H1 (cell line): ENCODE measurements around the gene CAMK2G. TPM values are rescaled to one million over a fixed set of nuclear protein-coding genes. Genes with fewer than 3 reads are reported as not detected.

Experiments used
- CTCF ChIA-PET: fragments of 300-600 bp; sonication (Branson Sonifier 250); formaldehyde crosslinking; loops from one replicate; lab custom pipeline; 2021; ENCODE audit not compliant: partially characterized antibody; lab: Charles Lee
- POLR2A ChIA-PET: fragments of 300-600 bp; sonication (Branson Sonifier 250); formaldehyde crosslinking; loops from one replicate; lab custom pipeline; 2021; ENCODE audit warnings: inconsistent platforms; ENCODE audit not compliant: partially characterized antibody; lab: Charles Lee
- DNase-seq, 2 experiments: peaks; one replicate each; pipeline versions ENCODE4 v3.0.0 to v3.0.0-alpha.2; 2010 to 2022; ENCODE audit warnings: low spot score in 2 of 2, low read depth in 1 of 2, mixed read lengths in 1 of 2
- FAIRE-seq: peaks from 2 replicates; lab custom pipeline; 2011; peaks lifted over from hg19 to GRCh38; lab: Jason Lieb, UNC
- H2AFZ ChIP-seq: 2 replicates; pipeline ENCODE4 v1.8.1; 2012; ENCODE audit warnings: low read length, inconsistent platforms
- H2AK5ac ChIP-seq: 2 replicates; pipeline ENCODE4 v1.6.1; 2013; ENCODE audit warnings: low read depth, low read length
- H2BK120ac ChIP-seq: replicated peaks from 2 replicates; pipeline ENCODE3; 2013; ENCODE audit warnings: low read depth, low read length, inconsistent platforms
- H2BK12ac ChIP-seq: 2 replicates; pipeline ENCODE4 v1.6.1; 2013; ENCODE audit warnings: low read depth, low read length
- H2BK15ac ChIP-seq: 2 replicates; pipeline ENCODE4 v1.6.1; 2013; ENCODE audit warnings: low read length
- H2BK20ac ChIP-seq: 2 replicates; pipeline ENCODE4 v1.6.1; 2013; ENCODE audit warnings: low read length
- H2BK5ac ChIP-seq: 2 replicates; pipeline ENCODE4 v1.6.1; 2013; ENCODE audit warnings: low read depth, low read length
- H3K14ac ChIP-seq: 2 replicates; pipeline ENCODE4 v1.6.1; 2013; ENCODE audit warnings: inconsistent platforms; ENCODE audit not compliant: insufficient read length
- H3K18ac ChIP-seq: 2 replicates; pipeline ENCODE4 v1.6.1; 2013; ENCODE audit warnings: low read length; ENCODE audit errors: extremely low read depth
- H3K23ac ChIP-seq: 2 replicates; pipeline ENCODE4 v1.6.1; 2013; ENCODE audit warnings: inconsistent platforms; ENCODE audit not compliant: insufficient read length
- H3K23me2 ChIP-seq: 2 replicates; pipeline ENCODE4 v1.6.1; 2013; ENCODE audit warnings: low read depth, low read length
- H3K27ac ChIP-seq: 2 replicates; pipeline ENCODE4 v1.6.1; 2011; ENCODE audit warnings: low read depth, low read length, inconsistent platforms
- H3K27me3 ChIP-seq, 4 experiments: replicated peaks in 1 of 4; 1 replicate in 1 of 4; 2 replicates in 3 of 4; pipeline versions ENCODE4 v1.6.1 to v1.8.1; 2011 to 2013; ENCODE audit warnings: low read length in 3 of 4, mild to moderate bottlenecking in 3 of 4, inconsistent platforms in 2 of 4, mixed read lengths in 2 of 4, moderate library complexity in 1 of 4; ENCODE audit not compliant: control insufficient read depth in 3 of 4, insufficient read depth in 3 of 4; ENCODE audit errors: extremely low read depth in 1 of 4
- H3K36me3 ChIP-seq, 4 experiments: 2 replicates each; pipeline versions ENCODE4 v1.6.1 to v1.8.1; 2011 to 2013; ENCODE audit warnings: mild to moderate bottlenecking in 4 of 4, low read length in 3 of 4, moderate library complexity in 2 of 4, control low read depth in 1 of 4, inconsistent platforms in 1 of 4; ENCODE audit not compliant: insufficient read depth in 4 of 4, control insufficient read depth in 2 of 4
- H3K4ac ChIP-seq: replicated peaks from 2 replicates; pipeline ENCODE3; 2013; ENCODE audit warnings: low read length, low read depth, mixed read lengths, inconsistent platforms; ENCODE audit not compliant: insufficient read length
- H3K4me1 ChIP-seq, 4 experiments: replicated peaks in 1 of 4; 1 replicate in 1 of 4; 2 replicates in 3 of 4; pipeline versions ENCODE4 v1.6.1 to v1.8.1; 2011 to 2013; ENCODE audit warnings: low read length in 3 of 4, inconsistent platforms in 2 of 4, mixed read lengths in 1 of 4; ENCODE audit not compliant: insufficient read depth in 4 of 4, control insufficient read depth in 3 of 4
- H3K4me2 ChIP-seq, 2 experiments: 2 replicates each; pipeline versions ENCODE4 v1.6.1 to v1.8.1; 2011 to 2013; ENCODE audit warnings: low read depth in 2 of 2, low read length in 2 of 2, control low read depth in 1 of 2, inconsistent platforms in 1 of 2, mild to moderate bottlenecking in 1 of 2; ENCODE audit not compliant: insufficient read depth in 1 of 2
- H3K4me3 ChIP-seq, 4 experiments: fragments of 200-600, 300-600 bp in 1 of 4; sonication (generic), shearing (Covaris generic), sonication (Bioruptor Twin) in 1 of 4; 2 replicates each; pipeline versions ENCODE4 v1.5.1 to v1.8.1; 2011 to 2016; ENCODE audit warnings: low read length in 4 of 4, low read depth in 3 of 4, control low read depth in 2 of 4, inconsistent platforms in 2 of 4, mild to moderate bottlenecking in 2 of 4, mixed read lengths in 1 of 4, moderate library complexity in 1 of 4; ENCODE audit not compliant: insufficient read depth in 2 of 4; ENCODE audit errors: extremely low read depth in 1 of 4
- H3K56ac ChIP-seq: replicated peaks from 2 replicates; pipeline ENCODE3; 2013; ENCODE audit warnings: low read depth, mild to moderate bottlenecking, mixed read lengths, low read length, inconsistent platforms; ENCODE audit not compliant: insufficient read length
- H3K79me1 ChIP-seq: 2 replicates; pipeline ENCODE4 v1.6.1; 2013; ENCODE audit warnings: low read depth, low read length, control low read depth
- H3K79me2 ChIP-seq, 2 experiments: 2 replicates each; pipeline versions ENCODE4 v1.6.1 to v1.8.1; 2012 to 2013; ENCODE audit warnings: low read length in 2 of 2, mild to moderate bottlenecking in 2 of 2, inconsistent platforms in 1 of 2; ENCODE audit not compliant: insufficient read depth in 2 of 2, control insufficient read depth in 1 of 2
- H3K9ac ChIP-seq, 4 experiments: replicated peaks in 1 of 4; 1 replicate in 1 of 4; 2 replicates in 3 of 4; pipeline versions ENCODE4 v1.6.1 to v1.8.1; 2011 to 2013; ENCODE audit warnings: low read depth in 3 of 4, low read length in 3 of 4, control low read depth in 2 of 4, mild to moderate bottlenecking in 2 of 4, moderate library complexity in 2 of 4, inconsistent platforms in 1 of 4; ENCODE audit errors: extremely low read depth in 1 of 4
- H3K9me3 ChIP-seq, 2 experiments: 2 replicates each; pipeline versions ENCODE4 v1.6.1 to v1.8.1; 2012 to 2013; ENCODE audit warnings: mild to moderate bottlenecking in 2 of 2, moderate library complexity in 2 of 2, control low read depth in 1 of 2, inconsistent platforms in 1 of 2, low read depth in 1 of 2, low read length in 1 of 2, mixed read lengths in 1 of 2; ENCODE audit not compliant: insufficient read depth in 2 of 2
- H4K20me1 ChIP-seq, 2 experiments: replicated peaks in 1 of 2; 2 replicates each; pipeline versions ENCODE3 to v1.8.1; 2011 to 2013; ENCODE audit warnings: inconsistent platforms in 2 of 2, low read length in 2 of 2, mild to moderate bottlenecking in 1 of 2; ENCODE audit not compliant: insufficient read depth in 2 of 2, control insufficient read depth in 1 of 2
- H4K5ac ChIP-seq: 2 replicates; pipeline ENCODE4 v1.6.1; 2013; ENCODE audit warnings: low read length, low read depth, mixed read lengths, inconsistent platforms; ENCODE audit not compliant: insufficient read length
- H4K8ac ChIP-seq: 2 replicates; pipeline ENCODE4 v1.8.0; 2013; ENCODE audit warnings: mild to moderate bottlenecking, moderate library complexity, low read length, inconsistent platforms; ENCODE audit not compliant: insufficient read depth; ENCODE audit errors: extremely low read depth
- H4K91ac ChIP-seq: replicated peaks from 2 replicates; pipeline ENCODE3; 2013; ENCODE audit warnings: low read length, mixed read lengths, inconsistent platforms; ENCODE audit not compliant: insufficient read length
- EGR1 ChIP-seq: IDR thresholded peaks from 2 replicates; pipeline ENCODE4 v1.6.1; 2011; ENCODE audit warnings: low read depth, low read length, borderline replicate concordance
- HDAC6 ChIP-seq: IDR thresholded peaks from one replicate; pipeline ENCODE4 v1.7.1; 2012; ENCODE audit warnings: low read depth, mild to moderate bottlenecking, inconsistent platforms, low read length, moderate library complexity
- JUN ChIP-seq: IDR thresholded peaks from 2 replicates; pipeline ENCODE4 v1.6.1; 2011; ENCODE audit warnings: low read depth, mild to moderate bottlenecking, improper control_type of control experiment, low read length
- POLR2AphosphoS5 ChIP-seq: IDR thresholded peaks from 2 replicates; pipeline ENCODE4 v1.6.1; 2011; ENCODE audit warnings: low read depth, low read length
- RNF2 ChIP-seq: fragments of 200-900, 300-1000 bp; sonication (generic); IDR thresholded peaks from 2 replicates; pipeline ENCODE4 v1.7.1; 2016; ENCODE audit warnings: borderline replicate concordance, low read depth, mild to moderate bottlenecking, antibody characterized with exemption, low read length; ENCODE audit not compliant: poor library complexity, severe bottlenecking; ENCODE audit errors: missing control alignments
- RXRA ChIP-seq: IDR thresholded peaks from 2 replicates; pipeline ENCODE4 v1.6.1; 2011; ENCODE audit warnings: low read depth, mild to moderate bottlenecking, low read length, moderate library complexity; ENCODE audit not compliant: insufficient read depth
- SIX5 ChIP-seq: IDR thresholded peaks from 2 replicates; pipeline ENCODE4 v1.6.1; 2011; ENCODE audit warnings: mild to moderate bottlenecking, low read depth, low read length
- SP1 ChIP-seq: IDR thresholded peaks from 2 replicates; pipeline ENCODE4 v1.6.1; 2011; ENCODE audit warnings: low read depth, low read length
- SUZ12 ChIP-seq: fragments of 200-600 bp; sonication (generic); IDR thresholded peaks from 2 replicates; pipeline ENCODE4 v1.6.1; 2012; ENCODE audit warnings: mild to moderate bottlenecking, inconsistent platforms, low read length, moderate library complexity, mixed read lengths
- TBP ChIP-seq: IDR thresholded peaks from 2 replicates; pipeline ENCODE4 v1.6.1; 2011; ENCODE audit warnings: low read depth, low read length, improper control_type of control experiment
- TEAD4 ChIP-seq: IDR thresholded peaks from 2 replicates; pipeline ENCODE4 v1.6.1; 2012; ENCODE audit warnings: low read depth, low read length, inconsistent platforms, mixed read lengths
- WGBS, 2 experiments: shearing (Covaris generic) in 1 of 2; methylation state at CpG; one replicate each; pipeline versions ENCODE4 v1.1.6 to v1.1.7; 2013 to 2015; ENCODE audit warnings: low lambda C conversion rate in 2 of 2, mixed read lengths in 2 of 2, inconsistent platforms in 1 of 2, low coverage in 1 of 2, missing lambda C conversion rate in 1 of 2; ENCODE audit not compliant: insufficient replicate concordance in 2 of 2, insufficient coverage in 1 of 2, insufficient read length in 1 of 2; ENCODE audit errors: extremely low coverage in 1 of 2, missing lambda C conversion rate in 1 of 2; 5-methylcytosine and 5-hydroxymethylcytosine counted together
- polyA plus RNA-seq, 7 experiments: library from polyadenylated mRNA; depleted of rRNA in 3 of 7; stranded (reverse) in 5 of 7; unstranded in 2 of 7; fragments of >200 nt in 5 of 7; fragments of 200-250 nt in 2 of 7; gene quantifications; 1 replicate in 5 of 7; 2 replicates in 1 of 7; 4 replicates in 1 of 7; pipeline versions ENCODE4 v1.2.1 to v1.2.3, GENCODE V29; 2011 to 2013; ENCODE audit warnings: missing spikeins in 2 of 7, mixed read lengths in 2 of 7
- total RNA-seq: library from RNA; stranded (reverse); fragmentation: NEBNext Ultra II Directional; extraction: Animal tissue kit (Norgen Biotek cat#: 25700); gene quantifications from 2 replicates; pipeline ENCODE4 v1.2.1, GENCODE V29; 2021
- TF ChIP-seq, protein P1 (sequence below): IDR thresholded peaks from 2 replicates; pipeline ENCODE4 v1.6.1; 2011; ENCODE audit warnings: low read depth, mild to moderate bottlenecking, low read length; ENCODE audit not compliant: insufficient read depth

Gene CAMK2G
- total and polyA plus RNA-seq, 2 of the 8 experiments (the other 6 are each of a cell fraction or from before 2014, with no cell fraction given), result 28.9 to 31.7 TPM

GRCh38 chr10:73858013-73858708, 16.2 kb downstream of the CAMK2G start:
- no peak overlapping the region for H2AK5ac ChIP-seq
- H2BK15ac ChIP-seq, result no peak overlapping the region
- H3K18ac ChIP-seq, result no peak overlapping the region
- FAIRE-seq (no peak), DNase-seq (no peak)
- no peaks in the 10 kb centered on the region for H3K23me2 ChIP-seq
- H4K5ac ChIP-seq, result no peak overlapping the region
- no peak overlapping the region for H2BK5ac ChIP-seq
- H2AFZ ChIP-seq, result no peak overlapping the region
- no peak overlapping the region for H2BK20ac ChIP-seq
- WGBS, 2 experiments, result 93% methylated on average over 12 of the region's 12 CpGs; no CpG with 5 or more reads in 1 of the 2 experiments
- peaks cover 4 to 18% (median 14%) of the 10 kb centered on the region in 4 experiments; a peak in 4 of 8 replicates for H3K36me3 ChIP-seq
- H3K79me1 ChIP-seq, result peaks cover under 1% of the 10 kb centered on the region; the same call in 1 of the 2 replicates
- no peak overlapping the region for H3K4me2 ChIP-seq
- no peaks in the 10 kb centered on the region for H3K27me3 ChIP-seq
- POLR2A ChIA-PET, result interaction anchor here (1.5 to 3.3 kb wide), 2 partner anchors 10 to 16 kb away, joined by 3 to 17 read pairs; partner anchors contain the start of gene CAMK2G
- H3K4me3 ChIP-seq, result no peak overlapping the region
- no peak overlapping the region for H3K9ac ChIP-seq
- no peak overlapping the region for H2BK12ac ChIP-seq
- H3K79me2 ChIP-seq, result peaks cover 0 to 3% of the 10 kb centered on the region in 2 experiments; a peak in 1 of 4 replicates
- H3K56ac ChIP-seq, result no peak overlapping the region
- peaks cover 0 to 9% (median 3%) of the 10 kb centered on the region in 4 experiments; a peak in 4 of 7 replicates for H3K4me1 ChIP-seq
- H3K14ac ChIP-seq, result no peak overlapping the region
- no peak overlapping the region for H3K4ac ChIP-seq
- no peak overlapping the region for H4K8ac ChIP-seq
- H3K9me3 ChIP-seq, result no peaks in the 10 kb centered on the region
- H3K23ac ChIP-seq, result no peak overlapping the region
- CTCF ChIA-PET, result interaction anchor here (1.0 to 18.1 kb wide), 8 partner anchors 8 to 39 kb away, joined by 3 to 243 read pairs (median 6); partner anchors contain the start of gene CAMK2G
- no peak overlapping the region for H2BK120ac ChIP-seq
- H4K91ac ChIP-seq, result no peak overlapping the region
- peaks cover 7 to 13% of the 10 kb centered on the region in 2 experiments for H4K20me1 ChIP-seq
- H3K27ac ChIP-seq, result no peak overlapping the region
- TF ChIP-seq TEAD4, result no peak
- no peak for TF ChIP-seq SUZ12
- TF ChIP-seq, protein P1, sequence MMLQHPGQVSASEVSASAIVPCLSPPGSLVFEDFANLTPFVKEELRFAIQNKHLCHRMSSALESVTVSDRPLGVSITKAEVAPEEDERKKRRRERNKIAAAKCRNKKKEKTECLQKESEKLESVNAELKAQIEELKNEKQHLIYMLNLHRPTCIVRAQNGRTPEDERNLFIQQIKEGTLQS, result no peak
- no peak for TF ChIP-seq SIX5
- no peak for TF ChIP-seq SP1
- TF ChIP-seq RXRA, result no peak
- no peak for TF ChIP-seq TBP
- no peak for TF ChIP-seq HDAC6
- TF ChIP-seq RNF2, result no peak
- TF ChIP-seq JUN, result no peak
- no peak for TF ChIP-seq EGR1
- TF ChIP-seq POLR2AphosphoS5, result no peak
